ENCODE data around the gene PEPD. TPM values are rescaled to one million over a fixed set of nuclear protein-coding genes. Genes with fewer than 3 reads are reported as not detected.
A peak's percentile ranks its signal among the peaks of the same experiment; 100 is the strongest.

PEPD gene
- total RNA-seq, 4 donors from 2014 or later, result 116 to 1,166 (median 748) TPM

DNA sequence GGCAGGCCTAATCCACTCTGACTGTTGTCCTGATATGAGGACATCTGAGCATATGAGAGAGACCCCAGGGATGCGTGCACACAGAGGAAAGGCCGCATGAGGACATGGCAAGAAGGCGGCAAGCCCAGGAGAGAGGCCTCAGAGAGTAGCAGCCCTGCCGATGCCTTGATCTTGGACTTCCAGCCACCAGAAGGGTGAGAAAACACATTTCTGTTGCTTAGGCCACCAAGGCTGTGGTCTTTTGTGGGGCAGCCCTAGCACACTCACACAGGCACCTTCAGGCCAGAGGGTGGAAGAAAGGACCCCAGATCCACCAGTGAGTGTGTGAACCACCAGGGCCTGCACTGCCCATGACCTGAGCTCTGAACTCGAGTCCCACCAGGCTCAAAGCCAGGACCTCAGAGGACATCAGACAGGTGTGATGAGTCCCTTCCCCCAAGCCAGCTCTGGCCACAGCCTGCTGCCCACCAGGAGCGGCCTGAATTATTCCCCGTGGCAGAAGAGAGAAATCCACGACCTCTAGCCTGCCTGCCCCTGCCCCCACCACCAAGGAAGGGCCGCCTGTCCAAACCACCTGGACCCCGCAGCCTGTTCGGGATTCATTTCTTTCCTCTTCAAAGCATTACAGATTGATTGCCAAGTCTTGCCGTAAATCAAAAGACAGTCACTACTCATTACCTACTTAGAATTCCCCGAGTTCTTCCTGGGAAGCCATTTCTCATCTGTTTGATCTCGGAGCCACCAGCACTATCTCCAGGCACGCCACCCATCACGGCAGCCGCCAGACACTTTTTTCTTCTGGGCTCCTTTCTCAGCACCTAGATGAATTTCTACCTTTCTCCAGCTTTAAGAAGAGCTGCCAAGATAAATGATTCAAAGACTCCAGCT lies 75.9 kb downstream of the PEPD start:
- Histone ChIP-seq H3K4me1 (no peaks in the 10 kb centered on the region), H3K36me3 (peaks cover 0 to 38% (median 0%) of the 10 kb centered on the region in 3 donors), H3K9me3 (no peaks in the 10 kb centered on the region), H3K27me3 (no peaks in the 10 kb centered on the region), H3K27ac (no peak overlapping the region), H3K4me3 (no peak overlapping the region)
- DNase-seq, result peak in 1 of 3 donors; percentile 24
- TF ChIP-seq, protein P1, sequence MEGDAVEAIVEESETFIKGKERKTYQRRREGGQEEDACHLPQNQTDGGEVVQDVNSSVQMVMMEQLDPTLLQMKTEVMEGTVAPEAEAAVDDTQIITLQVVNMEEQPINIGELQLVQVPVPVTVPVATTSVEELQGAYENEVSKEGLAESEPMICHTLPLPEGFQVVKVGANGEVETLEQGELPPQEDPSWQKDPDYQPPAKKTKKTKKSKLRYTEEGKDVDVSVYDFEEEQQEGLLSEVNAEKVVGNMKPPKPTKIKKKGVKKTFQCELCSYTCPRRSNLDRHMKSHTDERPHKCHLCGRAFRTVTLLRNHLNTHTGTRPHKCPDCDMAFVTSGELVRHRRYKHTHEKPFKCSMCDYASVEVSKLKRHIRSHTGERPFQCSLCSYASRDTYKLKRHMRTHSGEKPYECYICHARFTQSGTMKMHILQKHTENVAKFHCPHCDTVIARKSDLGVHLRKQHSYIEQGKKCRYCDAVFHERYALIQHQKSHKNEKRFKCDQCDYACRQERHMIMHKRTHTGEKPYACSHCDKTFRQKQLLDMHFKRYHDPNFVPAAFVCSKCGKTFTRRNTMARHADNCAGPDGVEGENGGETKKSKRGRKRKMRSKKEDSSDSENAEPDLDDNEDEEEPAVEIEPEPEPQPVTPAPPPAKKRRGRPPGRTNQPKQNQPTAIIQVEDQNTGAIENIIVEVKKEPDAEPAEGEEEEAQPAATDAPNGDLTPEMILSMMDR (IDR thresholded peaks at IDR 0.05), result no peak
- TF ChIP-seq POLR2A (IDR thresholded peaks at IDR 0.05), result no peak

DNA sequence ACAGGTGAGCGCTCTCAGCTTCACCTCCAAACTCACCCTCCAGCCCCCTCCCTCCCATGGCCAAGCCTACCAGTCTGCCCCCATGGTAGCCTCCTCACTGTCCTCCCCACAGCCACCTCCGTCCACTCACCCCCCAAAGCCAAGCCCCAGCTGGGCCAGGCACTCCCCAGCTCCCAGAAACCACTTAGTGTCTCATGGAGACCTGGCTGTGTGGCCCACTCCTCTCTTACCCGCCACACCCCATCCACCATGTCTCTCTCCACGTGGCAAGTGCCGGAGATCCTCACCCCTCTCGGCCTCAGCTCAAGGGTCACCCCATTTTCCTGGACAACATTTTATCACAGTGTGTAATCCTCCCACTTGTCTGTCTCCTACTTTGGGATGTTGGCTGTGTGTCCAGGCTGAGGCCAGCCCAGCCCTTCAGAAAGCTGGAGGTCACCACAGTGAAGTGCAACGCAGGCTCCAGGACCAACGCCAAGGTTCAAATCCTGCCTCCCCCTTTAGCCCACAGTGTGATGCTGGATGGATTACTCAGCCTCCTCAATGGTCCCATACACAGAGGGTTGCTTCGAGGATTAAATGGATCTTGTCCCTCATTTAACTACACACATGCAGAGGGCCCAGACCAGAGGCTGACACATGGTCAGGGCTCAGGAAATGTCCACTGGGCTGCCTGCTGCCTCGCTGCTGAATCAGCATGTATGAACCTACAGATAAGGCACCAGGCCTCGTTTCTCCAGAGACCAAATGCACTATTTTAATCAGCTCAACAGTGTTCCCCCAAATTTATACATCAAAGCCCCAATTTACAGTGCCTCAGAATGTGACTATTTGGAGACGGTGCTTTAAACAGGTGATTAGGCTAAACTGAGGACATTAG lies 76.8 kb downstream of the PEPD start:
- Histone ChIP-seq H3K36me3 (peaks cover 0 to 36% (median 0%) of the 10 kb centered on the region in 3 donors), H3K27me3 (no peaks in the 10 kb centered on the region), H3K27ac (no peak overlapping the region), H3K4me1 (no peaks in the 10 kb centered on the region), H3K9me3 (no peaks in the 10 kb centered on the region), H3K4me3 (no peak overlapping the region)
- TF ChIP-seq POLR2A (IDR thresholded peaks at IDR 0.05), result no peak
- TF ChIP-seq, protein P1 (IDR thresholded peaks at IDR 0.05), result no peak
- DNase-seq, result peak in 1 of 3 donors; percentile 15

DNA sequence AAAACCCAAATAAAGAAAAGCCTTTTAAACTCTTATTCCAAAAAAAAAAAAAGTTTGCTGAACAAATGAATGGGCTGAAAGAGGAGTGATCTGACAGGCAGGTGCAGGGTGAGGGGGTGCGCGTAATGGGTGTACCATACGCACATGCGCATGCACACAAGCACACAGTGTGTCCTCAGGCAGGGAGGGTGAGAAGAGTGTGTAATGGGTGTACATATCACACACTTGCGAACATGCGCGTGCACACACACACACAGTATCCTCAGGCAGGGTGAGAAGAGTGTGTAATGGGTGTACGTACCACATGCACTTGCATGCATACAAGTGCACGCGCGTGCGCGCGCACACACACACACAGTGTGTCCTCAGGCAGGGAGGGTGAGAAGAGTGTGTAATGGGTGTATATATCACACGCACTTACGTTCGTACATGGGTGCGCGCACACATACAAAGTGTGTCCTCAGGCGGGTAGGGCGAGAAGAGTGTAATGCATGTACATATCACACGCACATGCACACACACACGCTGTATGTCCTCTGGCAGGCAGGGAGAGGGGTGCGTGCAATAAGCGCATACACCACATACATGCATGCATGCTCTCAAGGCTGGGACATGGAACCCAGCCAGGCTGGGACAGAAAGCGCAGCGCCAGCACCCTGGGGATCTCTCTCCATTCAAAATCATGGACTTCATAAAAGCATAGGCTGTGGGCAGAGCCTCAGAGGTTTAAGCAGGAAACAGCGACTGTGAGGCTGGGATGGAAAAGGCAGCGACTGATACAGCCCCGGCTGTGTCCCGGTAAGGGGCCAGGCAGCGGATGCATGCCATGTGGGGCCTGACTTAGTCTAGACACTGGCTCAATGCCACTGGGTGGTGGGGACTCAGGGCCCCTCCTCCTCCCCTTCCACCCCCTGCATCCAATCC lies 77.7 kb downstream of the PEPD start:
- no peak overlapping the region for H3K4me3 ChIP-seq
- H3K27me3 ChIP-seq, result no peaks in the 10 kb centered on the region
- peak in 1 of 3 donors; percentile 35 for DNase-seq
- TF ChIP-seq POLR2A (IDR thresholded peaks at IDR 0.05), result no peak
- TF ChIP-seq, protein P1 (IDR thresholded peaks at IDR 0.05), result no peak
- no peaks in the 10 kb centered on the region for H3K9me3 ChIP-seq
- no peaks in the 10 kb centered on the region for H3K4me1 ChIP-seq
- no peak overlapping the region for H3K27ac ChIP-seq
- H3K36me3 ChIP-seq, result peaks cover 0 to 30% (median 0%) of the 10 kb centered on the region in 3 donors

DNA sequence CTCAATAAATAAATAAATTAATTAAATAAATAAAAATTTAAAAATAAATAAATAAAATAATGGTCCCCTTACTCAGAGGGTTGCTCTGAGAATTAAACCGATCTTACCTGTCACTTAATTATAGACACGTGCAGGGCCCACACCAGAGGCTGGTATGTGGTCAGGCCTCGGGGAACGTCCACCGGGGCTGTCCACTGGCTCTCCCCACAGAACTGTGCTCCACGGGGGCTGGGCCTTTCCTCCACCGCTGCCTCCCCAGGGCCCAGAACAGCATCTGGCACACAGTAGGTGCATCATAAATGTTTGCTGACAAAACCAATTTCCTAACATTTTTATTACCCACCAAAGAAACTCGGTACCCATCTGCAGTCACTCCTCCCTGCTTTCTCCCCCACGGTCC lies 78.9 kb downstream of the PEPD start:
- TF ChIP-seq, protein P1 (IDR thresholded peaks at IDR 0.05), result no peak
- TF ChIP-seq POLR2A (IDR thresholded peaks at IDR 0.05), result no peak
- Histone ChIP-seq H3K4me1 (no peaks in the 10 kb centered on the region), H3K9me3 (no peaks in the 10 kb centered on the region), H3K27ac (no peak overlapping the region), H3K4me3 (no peak overlapping the region), H3K36me3 (peaks cover 0 to 24% (median 0%) of the 10 kb centered on the region in 3 donors), H3K27me3 (no peaks in the 10 kb centered on the region)
- DNase-seq, result peak in 1 of 3 donors; percentile 29

DNA sequence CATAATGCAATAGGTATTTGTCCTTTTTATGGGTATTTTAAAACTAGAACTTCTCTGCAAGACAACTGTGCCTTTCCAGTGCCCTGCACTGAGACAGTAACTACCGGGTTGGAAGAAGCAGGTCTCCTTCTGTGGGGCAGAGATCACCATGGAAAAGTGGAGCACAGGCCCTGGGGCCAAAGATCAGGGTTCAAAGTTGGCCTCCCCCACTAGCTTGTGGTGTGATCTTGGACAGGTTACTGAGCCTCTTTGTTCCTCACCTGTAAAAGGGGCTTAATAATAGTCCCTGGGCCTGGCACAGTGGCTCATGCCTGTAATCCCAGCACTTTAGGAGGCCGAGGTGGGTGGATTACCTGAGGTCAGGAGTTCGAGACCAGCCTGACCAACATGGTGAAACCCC lies 79.8 kb downstream of the PEPD start:
- no peak overlapping the region for H3K4me3 ChIP-seq
- no peaks in the 10 kb centered on the region for H3K27me3 ChIP-seq
- H3K36me3 ChIP-seq, result peaks cover 0 to 15% (median 0%) of the 10 kb centered on the region in 3 donors
- no peaks in the 10 kb centered on the region for H3K4me1 ChIP-seq
- no peaks in the 10 kb centered on the region for H3K9me3 ChIP-seq
- no peak overlapping the region for H3K27ac ChIP-seq
- no peak for TF ChIP-seq POLR2A (IDR thresholded peaks at IDR 0.05)
- TF ChIP-seq, protein P1 (IDR thresholded peaks at IDR 0.05), result no peak
- DNase-seq, result peak in 2 of 3 donors; percentile 29 to 45

Data from Peyer's patch (tissue), 4 donors.